NCI-H748 (cell line): ENCODE measurements around the gene SAGE1.
"Not testable (repeated sequence)": the region's sequence is repeated elsewhere in the genome, so short reads cannot be mapped to it uniquely, and the experiment has no call there.

Source experiments
- DNase-seq: peaks from one replicate; lab custom pipeline; 2025; ENCODE audit not compliant: unreplicated experiment; lab: John Stamatoyannopoulos, UW

SAGE1 gene, protein sequence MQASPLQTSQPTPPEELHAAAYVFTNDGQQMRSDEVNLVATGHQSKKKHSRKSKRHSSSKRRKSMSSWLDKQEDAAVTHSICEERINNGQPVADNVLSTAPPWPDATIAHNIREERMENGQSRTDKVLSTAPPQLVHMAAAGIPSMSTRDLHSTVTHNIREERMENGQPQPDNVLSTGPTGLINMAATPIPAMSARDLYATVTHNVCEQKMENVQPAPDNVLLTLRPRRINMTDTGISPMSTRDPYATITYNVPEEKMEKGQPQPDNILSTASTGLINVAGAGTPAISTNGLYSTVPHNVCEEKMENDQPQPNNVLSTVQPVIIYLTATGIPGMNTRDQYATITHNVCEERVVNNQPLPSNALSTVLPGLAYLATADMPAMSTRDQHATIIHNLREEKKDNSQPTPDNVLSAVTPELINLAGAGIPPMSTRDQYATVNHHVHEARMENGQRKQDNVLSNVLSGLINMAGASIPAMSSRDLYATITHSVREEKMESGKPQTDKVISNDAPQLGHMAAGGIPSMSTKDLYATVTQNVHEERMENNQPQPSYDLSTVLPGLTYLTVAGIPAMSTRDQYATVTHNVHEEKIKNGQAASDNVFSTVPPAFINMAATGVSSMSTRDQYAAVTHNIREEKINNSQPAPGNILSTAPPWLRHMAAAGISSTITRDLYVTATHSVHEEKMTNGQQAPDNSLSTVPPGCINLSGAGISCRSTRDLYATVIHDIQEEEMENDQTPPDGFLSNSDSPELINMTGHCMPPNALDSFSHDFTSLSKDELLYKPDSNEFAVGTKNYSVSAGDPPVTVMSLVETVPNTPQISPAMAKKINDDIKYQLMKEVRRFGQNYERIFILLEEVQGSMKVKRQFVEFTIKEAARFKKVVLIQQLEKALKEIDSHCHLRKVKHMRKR

DNA sequence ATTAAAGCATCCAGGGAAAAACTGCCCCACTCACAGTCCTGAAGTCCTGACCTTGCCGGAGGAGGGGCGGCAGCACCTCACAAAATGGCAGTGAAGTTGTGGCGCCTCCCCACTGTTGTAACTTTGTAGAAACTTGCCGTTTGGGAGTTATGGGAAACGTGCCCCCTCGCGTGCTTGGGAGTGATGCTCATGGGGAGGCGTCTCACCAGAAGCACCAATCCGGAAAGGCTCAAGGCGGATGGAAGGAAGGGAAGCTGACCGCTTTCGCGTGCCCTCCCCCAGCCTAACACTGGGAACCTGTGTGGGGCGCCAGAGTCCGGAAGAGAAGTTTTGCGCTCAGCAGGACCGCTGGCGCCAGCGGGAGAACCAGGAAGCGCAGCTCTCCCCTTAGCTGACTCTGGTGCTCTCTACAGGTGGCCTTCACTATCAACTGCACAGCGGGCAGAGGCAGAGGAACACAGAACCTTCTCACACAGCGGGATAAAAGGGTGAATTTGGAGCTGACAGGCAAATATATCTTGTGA lies at the start of gene SAGE1, which contains the start of gene CT45A10:
Gene SAGE1 (plus strand): TSS at position 423 of the 524 bp plus-strand sequence. CDS start 2,527 bp downstream, outside the sequence.
Gene CT45A10 (minus strand): TSS at position 151 of the 524 bp plus-strand sequence. CDS start 8,100 bp downstream, outside the sequence.
- DNase-seq: no peak

DNA sequence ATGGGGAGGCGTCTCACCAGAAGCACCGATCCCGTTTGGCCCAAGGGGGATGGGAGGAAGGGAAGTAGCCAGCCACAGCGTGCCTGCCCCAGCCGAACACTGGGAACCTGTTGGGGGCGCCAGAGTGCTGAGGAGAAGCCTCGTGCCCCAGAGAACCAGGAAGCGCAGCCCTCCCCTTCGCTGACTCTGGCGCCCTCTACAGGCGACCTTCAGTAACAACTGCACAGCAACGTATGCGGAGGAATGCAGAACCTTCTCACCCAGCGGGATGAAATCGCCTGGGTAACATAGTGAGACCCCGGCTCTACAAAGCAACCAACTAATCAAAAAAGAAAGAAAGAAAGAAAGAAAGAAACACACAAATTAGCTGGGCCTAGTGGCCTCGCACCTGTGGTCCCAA lies 39.1 kb upstream of the SAGE1 start, which contains the start of gene CT45A8:
Gene CT45A8 (minus strand): TSS at position 101 of the 400 bp plus-strand sequence. CDS start 3,755 bp downstream, outside the sequence.
- DNase-seq: not testable (repeated sequence)

DNA sequence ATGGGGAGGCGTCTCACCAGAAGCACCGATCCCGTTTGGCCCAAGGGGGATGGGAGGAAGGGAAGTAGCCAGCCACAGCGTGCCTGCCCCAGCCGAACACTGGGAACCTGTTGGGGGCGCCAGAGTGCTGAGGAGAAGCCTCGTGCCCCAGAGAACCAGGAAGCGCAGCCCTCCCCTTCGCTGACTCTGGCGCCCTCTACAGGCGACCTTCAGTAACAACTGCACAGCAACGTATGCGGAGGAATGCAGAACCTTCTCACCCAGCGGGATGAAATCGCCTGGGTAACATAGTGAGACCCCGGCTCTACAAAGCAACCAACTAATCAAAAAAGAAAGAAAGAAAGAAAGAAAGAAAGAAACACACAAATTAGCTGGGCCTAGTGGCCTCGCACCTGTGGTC lies 21.8 kb upstream of the SAGE1 start, which contains the start of gene CT45A9:
Gene CT45A9 (minus strand): TSS at position 101 of the 400 bp plus-strand sequence. CDS start 3,751 bp downstream, outside the sequence.
- DNase-seq: not testable (repeated sequence)

DNA sequence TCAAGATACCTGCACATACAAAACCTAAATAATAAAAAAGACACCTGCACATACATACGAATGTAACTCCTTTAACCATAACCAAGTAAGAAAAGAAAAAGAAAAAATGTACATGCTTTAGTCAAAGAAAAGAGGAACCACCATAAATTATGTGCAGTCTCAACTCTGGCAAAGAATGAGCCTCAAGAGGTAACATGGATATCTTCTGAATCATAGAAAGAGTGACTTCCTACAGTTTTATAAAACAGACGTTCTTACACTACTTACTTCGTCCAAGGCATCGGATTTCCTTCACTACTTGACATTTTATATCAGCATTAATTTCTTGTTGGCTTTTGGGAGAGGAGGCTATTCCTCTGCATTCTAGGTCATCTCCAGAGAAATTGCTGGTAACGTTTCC lies 10.8 kb upstream of the SAGE1 start:
- DNase-seq: not testable (repeated sequence)

DNA sequence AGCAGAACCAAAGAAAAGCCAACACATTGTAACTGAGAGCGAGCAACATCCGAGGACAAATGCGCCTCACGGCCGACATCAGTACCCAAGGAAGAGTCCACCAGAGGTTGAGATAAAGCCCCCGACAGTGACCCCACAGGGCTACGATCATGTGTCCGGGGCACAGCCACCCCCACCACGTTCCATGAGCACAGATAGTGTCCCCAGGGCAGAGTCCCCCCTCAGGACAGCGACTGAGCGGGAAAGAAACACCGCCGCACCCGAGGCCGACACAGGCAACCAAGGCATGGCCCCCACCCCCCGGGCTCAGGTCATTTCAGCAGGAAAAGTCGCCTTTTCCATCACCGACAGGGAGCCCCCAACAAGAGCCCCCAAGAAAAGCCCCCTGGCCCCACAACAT lies 5.3 kb upstream of the SAGE1 start:
- DNase-seq: not testable (repeated sequence)

DNA sequence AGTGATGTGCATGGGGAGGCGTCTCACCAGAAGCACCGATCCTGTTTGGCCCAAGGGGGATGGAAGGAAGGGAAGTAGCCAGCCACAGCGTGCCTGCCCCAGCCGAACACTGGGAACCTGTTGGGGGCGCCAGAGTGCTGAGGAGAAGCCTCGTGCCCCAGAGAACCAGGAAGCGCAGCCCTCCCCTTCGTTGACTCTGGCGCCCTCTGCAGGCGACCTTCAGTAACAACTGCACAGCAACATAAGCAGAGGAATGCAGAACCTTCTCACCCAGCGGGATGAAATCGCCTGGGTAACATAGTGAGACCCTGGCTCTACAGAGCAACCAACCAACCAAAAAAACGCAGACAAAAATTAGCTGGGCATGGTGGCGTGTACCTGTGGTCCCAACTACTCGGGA lies 4.5 kb upstream of the SAGE1 start:
- peak; percentile 43 for DNase-seq

DNA sequence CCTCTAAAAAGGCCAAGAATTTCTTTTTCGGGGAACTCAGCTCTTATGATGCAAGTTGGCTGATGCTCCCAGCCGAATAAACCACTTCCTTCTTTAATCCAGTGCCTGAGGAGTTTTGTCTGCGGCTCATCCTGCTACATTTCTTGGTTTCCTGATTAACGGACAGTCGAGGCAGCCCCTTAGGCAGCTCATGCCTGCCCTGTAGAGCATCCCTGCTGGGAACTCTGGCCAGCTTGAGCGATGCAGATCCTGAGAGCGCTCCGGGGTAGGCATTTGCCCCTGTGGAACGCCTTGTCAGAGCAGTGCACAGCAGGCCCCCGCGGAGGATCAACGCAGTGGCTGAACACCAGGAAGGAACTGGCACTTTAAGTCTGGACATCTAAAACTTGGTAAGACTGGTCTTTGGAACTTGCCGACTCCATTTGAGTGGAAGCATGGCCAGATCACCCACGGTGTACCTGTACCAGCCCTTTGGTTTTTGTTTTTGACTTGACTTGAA lies 3.4 kb upstream of the SAGE1 start:
- DNase-seq: no peak

DNA sequence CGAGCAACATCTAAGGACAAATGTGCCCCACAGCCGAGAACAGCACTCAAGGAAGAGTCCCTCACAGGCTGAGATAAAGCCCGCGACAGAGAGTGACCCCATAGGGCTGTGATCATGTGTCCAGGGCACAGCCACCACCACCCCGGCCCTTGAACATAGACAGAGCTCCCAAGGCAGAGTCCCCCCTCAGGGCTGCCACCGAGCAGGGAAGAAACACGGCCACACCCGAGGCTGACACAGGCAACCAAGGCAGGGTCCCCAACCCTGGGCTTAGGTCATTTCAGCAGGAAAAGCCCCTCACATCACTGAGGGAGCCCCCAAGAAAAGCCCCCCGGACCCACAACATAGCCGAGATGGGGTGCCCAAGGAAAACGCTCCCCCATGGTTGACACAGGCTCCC lies 735 bp upstream of the SAGE1 start:
- DNase-seq: no peak

DNA sequence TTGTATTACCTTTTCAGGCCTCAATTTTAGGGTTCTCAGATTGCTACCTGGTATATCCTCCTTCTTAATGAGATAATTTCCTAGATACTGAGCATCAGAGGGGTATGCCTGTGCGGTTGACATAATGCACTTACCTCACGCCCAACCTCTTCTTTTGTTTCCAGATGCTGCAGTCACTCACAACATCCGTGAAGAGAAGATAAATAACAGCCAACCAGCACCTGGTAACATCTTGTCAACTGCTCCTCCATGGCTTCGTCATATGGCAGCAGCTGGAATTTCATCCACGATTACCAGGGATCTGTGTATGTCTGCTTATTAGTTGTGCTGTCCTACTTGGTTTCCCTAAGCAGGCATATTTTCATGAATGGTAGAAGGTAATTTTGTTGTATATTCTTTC lies 16.7 kb downstream of the SAGE1 start:
- DNase-seq: no peak

DNA sequence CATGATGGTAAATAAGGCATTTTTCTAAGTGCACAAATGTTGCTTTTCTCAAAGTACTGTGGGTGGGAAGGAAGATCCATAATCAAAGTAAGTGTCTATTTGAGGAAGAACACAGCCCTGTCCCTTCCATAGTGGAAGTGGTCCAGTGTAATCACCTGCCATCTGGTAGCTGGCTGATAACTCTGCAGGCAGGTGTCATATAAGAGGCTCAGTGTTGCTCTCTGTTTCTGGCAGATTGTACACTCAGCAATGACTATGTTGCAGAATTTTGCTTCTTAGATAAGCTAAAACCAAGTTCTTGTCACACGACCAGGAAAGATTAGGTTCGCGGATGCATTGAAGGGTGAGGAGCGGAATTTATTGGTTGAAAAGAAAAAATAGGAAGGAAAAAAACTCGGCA lies 20.9 kb downstream of the SAGE1 start:
- no peak for DNase-seq

DNA sequence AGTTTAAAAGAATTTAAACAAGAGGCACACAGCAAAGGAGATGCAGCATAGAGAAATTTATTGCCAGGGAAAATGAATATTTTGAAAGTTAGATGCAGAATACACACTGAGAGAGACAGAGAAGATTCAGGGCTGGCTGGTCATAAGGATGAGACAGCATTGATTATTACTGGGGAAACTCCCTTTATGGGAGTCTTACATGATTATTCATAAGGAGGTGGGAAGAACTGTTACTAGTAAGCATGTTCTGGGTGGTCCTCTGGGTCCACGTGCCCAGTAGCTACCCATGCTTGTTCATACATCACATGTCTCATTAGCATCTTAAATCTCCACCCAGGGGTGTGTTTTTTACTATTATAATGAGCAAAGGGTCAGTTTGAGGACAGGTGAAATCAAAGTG lies 27.0 kb downstream of the SAGE1 start:
- not testable (repeated sequence) for DNase-seq

DNA sequence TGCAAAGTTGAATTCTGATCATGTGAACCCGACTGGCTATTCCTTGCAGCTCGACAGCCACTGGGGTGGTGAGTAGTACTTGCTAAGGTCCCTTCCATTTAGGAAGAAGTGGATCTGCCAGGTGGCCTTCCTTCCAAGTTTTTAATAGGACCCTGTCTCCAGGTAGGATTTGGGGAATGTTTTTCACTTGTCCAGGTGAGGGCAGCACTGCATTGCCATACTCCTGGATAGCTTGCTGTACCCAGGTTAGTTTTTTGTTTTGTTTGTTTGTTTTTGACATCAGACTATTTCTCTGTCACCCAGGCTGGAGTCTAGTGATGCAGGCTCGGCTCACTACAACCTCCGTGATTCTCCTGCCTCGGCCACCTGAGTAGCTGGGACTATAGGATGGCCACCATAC lies 29.8 kb downstream of the SAGE1 start:
- no peak for DNase-seq

DNA sequence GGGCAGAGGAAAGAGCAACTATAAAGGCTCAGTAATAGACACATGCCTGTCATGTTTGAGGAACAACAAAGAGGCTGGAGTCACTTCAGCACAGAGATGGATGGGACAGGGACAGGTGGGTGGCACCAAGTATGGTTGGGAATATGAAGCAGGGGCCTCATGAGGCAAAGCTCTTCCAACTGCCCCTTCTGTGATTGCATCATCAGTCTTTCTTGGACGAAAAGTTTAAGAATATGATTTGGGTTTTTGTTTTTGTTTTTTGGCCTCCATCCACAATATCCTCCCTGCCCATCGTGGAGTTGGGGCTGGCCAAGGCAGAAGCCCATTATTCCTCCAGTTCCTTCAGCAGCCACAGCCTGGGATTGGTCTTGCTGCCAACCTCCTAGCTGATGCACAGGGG lies 34.4 kb downstream of the SAGE1 start:
- DNase-seq: no peak

DNA sequence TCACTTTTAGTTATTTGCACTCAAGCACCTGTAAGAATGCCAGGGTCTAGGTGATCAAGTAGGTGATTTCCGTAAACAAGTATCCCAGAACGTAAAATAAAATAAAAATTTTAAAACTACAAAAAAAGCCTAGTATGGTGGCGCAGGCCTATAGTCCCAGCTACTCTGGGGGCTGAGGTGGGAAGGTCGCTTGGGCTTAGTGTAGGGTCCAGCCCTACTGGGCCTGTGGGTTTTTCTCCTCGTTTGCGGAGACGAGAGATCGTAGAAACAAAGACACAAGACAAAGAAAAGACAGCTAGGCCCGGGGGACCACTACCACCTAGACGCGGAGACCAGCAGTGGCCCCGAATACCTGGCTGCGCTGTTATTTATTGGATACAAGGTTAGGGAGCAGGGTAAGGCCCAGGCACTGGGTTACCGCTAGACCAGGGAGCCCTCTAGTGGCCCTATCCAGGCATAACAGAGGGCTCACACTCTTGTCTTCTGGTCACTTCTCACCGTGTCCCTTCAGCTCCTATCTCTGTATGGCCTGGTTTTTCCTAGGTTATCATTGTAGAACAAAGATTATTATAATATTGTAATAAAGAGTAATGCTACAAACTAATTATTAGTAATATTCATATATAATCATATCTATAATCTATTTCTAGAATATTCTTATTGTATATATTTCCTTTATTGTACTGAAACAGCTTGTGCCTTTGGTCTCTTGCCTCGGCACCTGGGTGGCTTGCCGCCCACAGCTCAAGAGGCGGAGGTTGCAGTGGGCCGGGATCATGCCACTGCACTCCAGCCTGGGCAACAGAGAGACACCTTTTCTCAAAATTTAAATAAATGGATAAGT lies 38.4 kb downstream of the SAGE1 start:
- DNase-seq: peak; percentile 46

DNA sequence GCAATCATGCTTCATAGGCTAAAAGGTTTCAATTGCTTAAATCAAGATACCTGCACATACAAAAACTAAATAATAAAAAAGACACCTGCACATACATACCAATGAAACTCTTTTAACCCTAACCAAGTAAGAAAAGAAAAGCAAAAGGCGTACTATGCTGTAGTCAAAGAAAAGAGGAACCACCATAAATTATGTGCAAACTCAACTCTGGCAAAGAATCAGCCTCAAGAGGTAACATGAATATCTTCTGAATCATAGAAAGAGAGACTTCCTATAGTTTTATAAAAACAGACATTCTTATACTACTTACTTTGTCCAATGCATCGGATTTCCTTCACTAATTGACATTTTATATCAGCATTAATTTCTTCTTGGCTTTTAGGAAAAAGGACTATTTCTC lies 51.0 kb downstream of the SAGE1 start:
- no peak for DNase-seq

DNA sequence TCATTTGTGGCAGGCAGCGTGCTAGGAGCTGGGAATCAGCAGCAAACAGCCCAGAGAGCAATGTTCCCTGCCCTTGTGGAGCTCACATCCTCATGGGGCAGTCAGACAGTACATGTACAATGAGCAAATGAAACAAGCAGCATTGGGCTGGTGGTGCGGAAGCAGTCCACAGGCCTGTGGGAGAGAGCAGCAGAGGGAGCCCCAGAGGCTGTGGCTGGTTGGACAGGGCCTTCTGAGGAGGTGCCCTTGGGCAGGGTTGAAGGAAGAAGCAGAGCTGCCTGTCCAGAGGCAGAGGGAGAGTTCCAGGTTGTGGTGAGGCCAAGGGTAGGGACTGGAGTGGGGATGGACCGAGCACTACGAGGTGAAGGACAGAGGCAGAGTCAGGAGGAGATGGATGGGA lies 57.8 kb downstream of the SAGE1 start:
- DNase-seq: no peak
